Activated naive CD4-positive, alpha-beta T cell treated with anti-CD3 and anti-CD28 coated beads, Interleukin-2, amount 50 U/mL, for 16 hours (primary cell): Measurements from ENCODE around the gene FAM236B.
"Not testable (repeated sequence)": the region's sequence is repeated elsewhere in the genome, so short reads cannot be mapped to it uniquely, and the experiment has no call there.

Experiments used
- DNase-seq: peaks from one replicate; pipeline ENCODE4 v3.0.0-alpha.2; 2020

The FAM236B gene

DNA sequence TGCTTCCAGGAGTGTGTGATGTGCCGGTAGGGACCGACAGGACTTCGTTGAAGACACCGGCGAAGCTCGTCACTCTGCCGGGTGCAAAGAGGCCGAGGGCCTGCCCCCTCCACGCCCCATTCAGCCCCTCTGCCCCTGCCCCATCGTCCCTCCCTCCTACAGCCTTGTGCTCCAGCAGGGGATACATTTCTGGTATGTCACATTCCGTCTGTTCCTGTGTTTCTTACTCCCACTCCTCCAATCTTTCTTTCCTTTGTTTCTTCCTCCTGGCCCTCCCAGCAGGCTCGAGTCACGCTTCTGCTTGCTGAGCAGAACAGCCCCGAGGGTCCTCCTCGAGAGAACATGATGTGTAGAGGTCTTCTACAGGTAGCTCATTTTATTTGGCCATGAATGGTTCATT lies at the start of gene FAM236B:
Gene FAM236B (minus strand): TSS at position 101 of the 400 bp plus-strand sequence. CDS start 100 bp downstream, at position 1.
- DNase-seq = not testable (repeated sequence)

DNA sequence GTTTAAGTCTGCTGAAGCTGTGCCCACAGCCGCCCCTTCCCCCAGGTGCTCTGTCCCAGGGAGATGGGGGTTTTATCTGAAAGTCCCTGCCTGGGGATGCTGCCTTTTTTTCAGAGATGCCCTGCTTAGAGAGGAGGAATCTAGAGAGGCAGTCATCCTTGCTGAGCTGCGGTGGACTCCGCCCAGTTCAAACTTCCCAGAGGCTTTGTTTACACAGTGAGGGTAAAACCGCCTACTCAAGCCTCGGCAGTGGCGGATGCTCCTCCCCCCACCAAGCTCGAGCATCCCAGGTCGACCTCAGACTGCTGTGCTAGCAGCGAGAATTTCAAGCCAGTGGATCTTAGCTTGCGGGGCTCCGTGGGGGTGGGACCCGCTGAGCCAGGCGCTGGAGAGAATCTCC lies 48.2 kb upstream of the FAM236B start:
- DNase-seq = not testable (repeated sequence)

DNA sequence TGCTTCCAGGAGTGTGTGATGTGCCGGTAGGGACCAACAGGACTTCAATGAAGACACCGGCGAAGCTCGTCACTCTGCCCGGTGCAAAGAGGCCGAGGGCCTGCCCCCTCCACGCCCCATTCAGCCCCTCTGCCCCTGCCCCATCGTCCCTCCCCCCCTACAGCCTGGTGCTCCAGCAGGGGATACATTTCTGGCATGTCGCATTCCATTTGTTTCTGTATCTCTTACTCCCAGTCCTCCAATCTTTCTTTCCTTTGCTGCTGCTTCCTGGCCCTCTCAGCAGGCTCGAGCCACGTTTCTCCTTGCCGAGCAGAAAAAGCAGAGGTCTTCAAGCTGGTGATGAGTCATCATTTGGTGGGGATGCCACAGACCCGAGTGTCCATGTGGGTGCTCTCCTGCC lies 25.6 kb upstream of the FAM236B start, which contains the start of gene FAM236D:
Gene FAM236D (minus strand): TSS at position 101 of the 400 bp plus-strand sequence. CDS start 100 bp downstream, at position 1.
- not testable (repeated sequence) for DNase-seq

DNA sequence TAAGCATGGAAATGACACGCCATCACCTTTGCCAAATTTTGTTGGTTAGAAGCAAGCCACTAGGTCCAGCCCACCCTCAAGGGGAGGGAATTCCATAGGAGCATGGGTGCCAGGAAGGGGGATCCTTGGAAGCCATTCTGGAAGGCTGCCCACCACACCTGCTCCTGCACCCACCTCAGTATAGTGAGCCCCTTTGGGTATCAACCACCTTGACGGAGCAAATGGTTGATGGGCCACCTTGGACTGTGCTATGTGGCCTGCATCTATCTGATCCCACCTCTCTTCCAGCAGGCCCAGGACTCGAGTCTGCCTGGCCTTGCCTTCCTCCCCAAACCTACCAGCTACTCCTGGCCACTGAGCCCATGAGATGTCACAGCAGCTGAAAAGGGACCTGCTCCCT lies 7.9 kb upstream of the FAM236B start:
- not testable (repeated sequence) for DNase-seq

DNA sequence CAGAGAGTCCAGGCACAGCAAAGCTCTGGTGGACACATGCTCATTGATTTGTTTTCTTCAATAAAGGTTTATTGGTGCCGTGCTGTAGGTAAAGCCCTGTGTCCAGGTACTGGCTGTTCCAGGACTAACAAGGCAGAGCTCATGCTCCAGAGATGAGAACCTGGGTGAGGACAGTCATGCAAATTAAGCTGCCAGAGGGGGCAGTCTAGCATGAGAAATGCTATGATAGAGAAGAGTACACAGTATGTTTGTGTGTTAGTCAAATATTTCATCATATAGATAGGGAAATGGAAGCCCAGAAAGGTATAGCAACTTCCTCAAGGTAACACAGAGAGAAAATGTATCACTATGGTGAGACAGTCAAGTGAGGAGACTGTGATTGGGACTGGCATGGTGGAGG lies 5.7 kb upstream of the FAM236B start:
- not testable (repeated sequence) for DNase-seq

DNA sequence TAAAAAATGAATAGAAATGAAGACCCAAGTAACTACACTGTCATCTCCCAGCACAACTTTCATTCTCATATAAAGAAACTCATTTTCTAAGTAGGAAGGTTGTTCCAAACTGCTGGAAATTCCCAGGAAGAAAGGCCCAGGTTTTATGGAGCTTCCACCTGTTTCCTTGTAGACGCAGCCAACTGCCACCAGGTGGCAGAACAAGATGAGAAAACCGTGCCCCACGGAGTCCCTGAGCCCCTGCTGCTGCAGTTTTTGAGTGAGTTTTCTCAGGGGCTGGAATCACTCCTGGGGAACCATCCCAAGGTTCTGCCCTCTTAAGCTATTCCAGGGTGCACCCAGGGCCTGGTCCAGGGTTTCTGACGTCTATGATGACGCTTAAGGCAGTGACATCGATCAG lies 1.5 kb upstream of the FAM236B start:
- DNase-seq = not testable (repeated sequence)

DNA sequence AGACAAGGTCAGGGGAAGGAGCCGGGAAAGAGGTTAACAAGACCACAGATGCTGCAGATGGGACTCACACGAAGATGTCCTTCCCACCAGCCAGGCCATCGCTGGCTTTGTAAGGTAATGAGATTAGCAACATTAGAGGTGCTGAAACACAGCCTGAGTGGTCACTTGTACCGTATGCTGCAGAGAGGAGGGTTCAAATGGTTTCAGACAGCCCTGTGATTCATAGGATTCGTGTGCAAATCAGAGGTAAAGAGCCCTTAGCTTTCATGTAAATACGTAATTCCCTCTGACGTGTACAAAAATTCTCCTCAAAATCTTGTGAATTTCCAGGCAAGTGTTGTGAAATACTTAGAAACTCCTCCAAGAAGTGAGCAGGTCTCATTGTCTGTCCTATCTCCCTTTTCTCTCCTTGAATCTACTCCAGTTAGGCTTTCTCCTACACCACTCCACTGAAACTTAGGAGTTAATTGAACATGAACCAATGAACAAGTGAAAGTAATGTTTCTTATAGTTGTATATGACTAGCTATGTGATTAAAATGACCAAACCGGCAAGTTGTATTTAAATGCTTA lies 991 bp upstream of the FAM236B start:
- DNase-seq = not testable (repeated sequence)

DNA sequence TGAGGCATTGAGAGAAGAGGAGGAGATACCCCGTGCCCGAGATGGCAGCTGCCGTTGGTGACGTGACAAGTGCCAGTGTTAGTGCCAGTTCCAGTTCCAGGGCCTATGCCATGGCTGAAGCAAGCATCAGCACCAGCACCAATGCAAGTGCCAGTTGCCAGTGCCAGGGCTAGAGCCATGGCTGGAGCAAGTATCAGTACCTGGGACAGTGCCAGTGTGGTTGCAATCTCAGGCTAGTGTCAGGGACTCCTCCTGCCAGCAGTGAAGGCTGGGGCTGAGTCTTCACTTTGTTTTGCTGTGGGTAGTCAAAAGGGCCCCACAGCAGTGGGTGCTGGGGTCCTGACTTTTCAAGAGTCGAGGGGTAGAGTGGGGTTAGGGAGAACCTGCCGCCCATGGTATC lies 4.3 kb downstream of the FAM236B start:
- not testable (repeated sequence) for DNase-seq

DNA sequence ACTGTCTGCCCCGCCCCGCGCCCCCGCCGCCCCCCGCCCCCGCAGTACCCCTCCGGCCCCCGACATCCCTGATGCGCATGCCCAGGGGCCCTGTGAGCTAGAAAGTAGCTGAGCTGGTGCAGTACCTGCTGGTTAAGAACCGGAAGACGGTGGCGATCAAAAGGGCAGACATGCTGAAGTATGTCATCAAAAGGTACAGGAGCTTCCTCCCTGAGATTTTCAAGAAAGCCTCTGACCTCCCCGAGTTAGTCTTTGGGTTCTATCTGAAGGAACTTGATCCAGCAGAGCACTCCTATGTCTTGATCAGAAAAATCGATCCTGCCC lies 5.0 kb downstream of the FAM236B start:
- not testable (repeated sequence) for DNase-seq

DNA sequence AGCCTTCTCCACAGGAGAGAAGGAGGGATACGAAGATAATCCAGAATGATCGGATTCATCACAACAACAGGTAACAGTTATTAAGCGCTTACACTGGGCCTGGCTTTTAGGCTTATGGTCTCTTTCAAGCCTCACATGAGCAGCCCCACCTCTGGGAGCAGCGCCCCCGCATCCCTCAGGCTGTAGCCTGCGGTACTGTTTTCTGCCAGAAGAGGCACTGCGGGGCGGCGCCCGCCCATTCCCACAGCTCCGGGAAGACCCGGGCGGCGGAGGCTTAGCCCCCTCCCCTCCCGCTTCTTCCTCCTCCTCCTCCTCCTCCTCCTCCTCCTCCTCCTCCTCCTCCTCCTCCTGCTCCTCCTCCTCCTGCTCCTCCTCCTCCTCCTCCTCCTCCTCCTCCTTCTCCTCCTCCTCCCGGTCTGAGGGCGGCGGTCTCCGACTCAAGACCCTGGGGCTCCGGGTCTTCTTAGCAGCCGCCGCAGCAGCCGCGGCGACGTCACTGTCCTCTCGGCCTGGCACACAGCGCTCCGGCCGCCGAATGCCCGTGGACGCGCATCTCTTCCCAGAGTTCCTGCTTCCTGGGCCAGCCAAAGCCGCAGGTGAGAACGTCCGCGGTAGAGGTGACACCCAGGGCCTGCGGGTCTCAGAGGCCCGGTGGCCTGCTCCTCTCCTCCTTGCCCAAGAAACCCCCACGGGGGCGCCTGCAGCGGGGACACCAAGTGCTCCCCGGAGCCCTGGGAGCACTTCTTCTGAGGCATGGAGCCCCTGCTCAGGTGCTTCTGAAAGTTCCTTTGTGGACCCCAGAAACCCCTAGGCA lies 5.6 kb downstream of the FAM236B start, which contains the start of gene DMRTC1B:
Gene DMRTC1B (plus strand): TSS at position 238 of the 814 bp plus-strand sequence. CDS start 68,246 bp downstream, outside the sequence.
- not testable (repeated sequence) for DNase-seq

DNA sequence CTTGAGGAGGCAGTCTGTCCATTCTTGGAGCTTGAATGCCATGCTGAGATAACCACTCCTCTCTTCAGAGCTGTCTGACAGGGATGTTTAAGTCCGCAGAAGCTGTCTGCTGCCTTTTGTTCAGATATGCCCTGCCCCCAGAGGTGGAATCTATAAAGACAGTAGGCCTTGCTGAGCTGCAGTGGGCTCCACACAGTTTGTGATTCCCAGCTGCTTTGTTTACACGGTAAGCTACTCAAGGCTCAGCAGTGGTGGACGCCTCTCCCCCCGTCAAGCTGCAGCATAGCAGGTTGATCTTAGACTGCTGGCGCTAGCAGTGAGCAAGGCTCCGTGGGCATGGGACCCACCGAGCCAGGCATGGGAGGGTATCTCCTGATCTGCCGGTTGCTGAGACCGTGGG lies 22.0 kb downstream of the FAM236B start:
- not testable (repeated sequence) for DNase-seq

DNA sequence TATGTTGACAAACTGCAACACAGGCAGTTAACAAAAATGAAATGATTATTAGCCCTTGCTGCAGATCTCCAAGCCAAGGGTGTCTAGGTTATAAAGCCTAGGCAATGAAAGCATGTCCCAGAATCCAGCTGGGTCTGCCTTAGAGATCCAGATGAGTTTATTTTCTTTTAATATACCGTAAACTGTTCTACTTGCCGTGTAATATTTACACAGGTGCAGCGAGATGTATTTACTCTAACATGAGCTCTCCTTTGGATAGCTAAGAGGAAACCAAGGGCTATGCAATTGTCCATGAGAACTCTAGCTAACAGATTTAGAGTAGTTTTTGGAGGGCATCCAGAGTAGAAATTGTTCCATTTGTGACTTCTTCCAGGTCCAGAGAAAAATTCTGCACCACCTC lies 33.9 kb downstream of the FAM236B start:
- DNase-seq = not testable (repeated sequence)

DNA sequence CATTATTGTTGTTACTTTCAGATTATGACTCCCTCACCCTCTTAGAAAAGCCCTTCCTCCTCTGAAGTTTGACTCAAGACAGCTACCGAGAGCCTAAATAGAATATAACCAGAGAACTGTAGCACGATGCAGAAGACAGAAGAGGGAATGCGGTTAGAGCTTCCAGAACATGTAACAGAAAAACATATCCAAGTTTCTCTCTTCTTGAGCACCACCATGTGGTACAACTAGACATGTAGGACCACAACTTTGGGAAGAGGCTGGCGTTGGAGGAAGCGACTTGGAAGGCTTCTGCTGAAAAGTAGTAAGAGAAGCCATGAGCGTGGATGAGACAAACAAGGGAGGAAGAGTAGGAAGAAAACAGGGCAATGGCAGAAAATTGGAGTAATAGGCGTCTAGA lies 36.9 kb downstream of the FAM236B start:
- DNase-seq = not testable (repeated sequence)

DNA sequence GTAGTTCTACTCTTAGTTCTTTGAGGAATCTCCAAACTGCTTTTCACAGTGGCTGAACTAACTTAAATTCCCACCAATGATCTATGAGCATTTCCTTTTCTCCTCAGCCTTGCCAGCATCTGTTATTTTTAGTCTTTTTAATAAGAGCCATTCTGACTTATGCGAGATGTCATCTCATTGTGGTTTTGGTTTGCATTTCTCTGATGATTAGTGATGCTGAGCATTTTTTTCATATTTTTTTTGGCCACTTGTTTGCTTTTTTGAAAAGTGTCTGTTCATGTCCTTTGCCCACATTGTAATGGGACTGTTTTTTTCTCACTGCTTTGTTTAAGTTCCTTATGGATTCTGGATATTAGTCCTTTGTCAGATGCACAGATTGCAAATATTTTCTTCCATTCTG lies 46.9 kb downstream of the FAM236B start:
- DNase-seq = no peak

DNA sequence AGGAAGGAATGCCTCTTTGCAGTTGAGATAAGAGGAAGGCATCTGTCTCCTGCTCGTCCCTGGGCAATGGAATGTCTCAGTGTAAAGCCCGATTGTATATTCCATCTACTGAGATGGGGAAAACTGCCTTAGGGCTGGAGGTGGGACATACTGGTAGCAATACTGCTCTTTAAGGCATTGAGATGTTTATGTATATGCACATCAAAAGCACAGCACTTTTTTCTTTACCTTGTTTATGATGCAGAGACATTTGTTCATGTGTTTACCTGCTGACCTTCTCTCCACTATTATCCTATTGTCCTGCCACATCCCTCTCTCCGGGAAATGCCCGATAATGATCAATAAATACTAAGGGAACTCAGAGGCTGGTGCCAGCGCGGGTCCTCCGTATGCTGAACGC lies 48.8 kb downstream of the FAM236B start:
- DNase-seq = not testable (repeated sequence)
